Smooth muscle cell (in vitro differentiated cells): ENCODE data around the gene IL17REL. TPM values are rescaled to one million over a fixed set of nuclear protein-coding genes. Genes with fewer than 3 reads are reported as not detected.

Experiments
- DNase-seq: peaks from one replicate; lab custom pipeline; 2025; ENCODE audit not compliant: unreplicated experiment; lab: John Stamatoyannopoulos, UW
- H2AFZ ChIP-seq: fragments of 200-600 bp; sonication (generic); 2 replicates; pipeline ENCODE4 v1.6.0; 2016; ENCODE audit warnings: antibody characterized with exemption, low read depth, mild to moderate bottlenecking
- H3F3A ChIP-seq: fragments of 200-600 bp; sonication (generic); 2 replicates; pipeline ENCODE4 v1.6.0; 2017; ENCODE audit warnings: antibody characterized with exemption, low read depth
- H3K27ac ChIP-seq: fragments of 200-600 bp; sonication (generic); 2 replicates; pipeline ENCODE4 v1.5.1; 2016; ENCODE audit warnings: low read depth, mild to moderate bottlenecking
- H3K27me3 ChIP-seq: fragments of 200-600 bp; sonication (generic); 2 replicates; pipeline ENCODE4 v1.6.1; 2016; ENCODE audit warnings: low read depth, mild to moderate bottlenecking
- H3K36me3 ChIP-seq: fragments of 200-600 bp; sonication (generic); 2 replicates; pipeline ENCODE4 v1.5.1; 2016; ENCODE audit warnings: low read depth
- H3K4me1 ChIP-seq: fragments of 200-600 bp; sonication (generic); 2 replicates; pipeline ENCODE4 v1.5.1; 2016; ENCODE audit warnings: low read depth
- H3K4me2 ChIP-seq: fragments of 200-600 bp; sonication (generic); 2 replicates; pipeline ENCODE4 v1.6.0; 2016; ENCODE audit warnings: mild to moderate bottlenecking
- H3K4me3 ChIP-seq: fragments of 200-600 bp; sonication (generic); 2 replicates; pipeline ENCODE4 v1.5.1; 2016; ENCODE audit warnings: mild to moderate bottlenecking
- H3K79me2 ChIP-seq: fragments of 200-600 bp; sonication (generic); 2 replicates; pipeline ENCODE4 v1.6.0; 2016; ENCODE audit warnings: low read depth, mild to moderate bottlenecking
- H3K9ac ChIP-seq: fragments of 200-600 bp; sonication (generic); 2 replicates; pipeline ENCODE4 v1.6.0; 2016; ENCODE audit warnings: low read depth
- H3K9me3 ChIP-seq: fragments of 200-600 bp; sonication (generic); replicated peaks from 2 replicates; pipeline ENCODE4 v1.5.1; 2016; ENCODE audit warnings: low read depth
- H4K20me1 ChIP-seq: fragments of 200-600 bp; sonication (generic); 2 replicates; pipeline ENCODE4 v1.6.0; 2016; ENCODE audit warnings: low read depth
- WGBS: methylation state at CpG from one replicate; pipeline ENCODE4 v1.1.7; 2016; ENCODE audit warnings: low lambda C conversion rate; 5-methylcytosine and 5-hydroxymethylcytosine counted together
- polyA plus RNA-seq: library from polyadenylated mRNA; unstranded; fragments of >200 nt; fragmentation: Nextera tagmentation; extraction: Ambion mirVana; gene quantifications from 2 replicates; pipeline ENCODE4 v1.2.1, GENCODE V29; 2016
- total RNA-seq: library from RNA; depleted of rRNA; stranded (reverse); fragments of >200 nt; gene quantifications from 2 replicates; pipeline ENCODE4 v1.2.3, GENCODE V29; 2014
- TF ChIP-seq, protein P1 (sequence below): fragments of 200-600 bp; sonication (generic); IDR thresholded peaks from 2 replicates; pipeline ENCODE4 v1.5.1; 2017; ENCODE audit warnings: borderline replicate concordance, mild to moderate bottlenecking, antibody characterized with exemption; ENCODE audit not compliant: insufficient read depth, poor library complexity, severe bottlenecking

IL17REL gene
- 0.04 TPM in 1 of 2 replicates, not detected in the other for total RNA-seq
- polyA plus RNA-seq, result not detected in 2 replicates

DNA sequence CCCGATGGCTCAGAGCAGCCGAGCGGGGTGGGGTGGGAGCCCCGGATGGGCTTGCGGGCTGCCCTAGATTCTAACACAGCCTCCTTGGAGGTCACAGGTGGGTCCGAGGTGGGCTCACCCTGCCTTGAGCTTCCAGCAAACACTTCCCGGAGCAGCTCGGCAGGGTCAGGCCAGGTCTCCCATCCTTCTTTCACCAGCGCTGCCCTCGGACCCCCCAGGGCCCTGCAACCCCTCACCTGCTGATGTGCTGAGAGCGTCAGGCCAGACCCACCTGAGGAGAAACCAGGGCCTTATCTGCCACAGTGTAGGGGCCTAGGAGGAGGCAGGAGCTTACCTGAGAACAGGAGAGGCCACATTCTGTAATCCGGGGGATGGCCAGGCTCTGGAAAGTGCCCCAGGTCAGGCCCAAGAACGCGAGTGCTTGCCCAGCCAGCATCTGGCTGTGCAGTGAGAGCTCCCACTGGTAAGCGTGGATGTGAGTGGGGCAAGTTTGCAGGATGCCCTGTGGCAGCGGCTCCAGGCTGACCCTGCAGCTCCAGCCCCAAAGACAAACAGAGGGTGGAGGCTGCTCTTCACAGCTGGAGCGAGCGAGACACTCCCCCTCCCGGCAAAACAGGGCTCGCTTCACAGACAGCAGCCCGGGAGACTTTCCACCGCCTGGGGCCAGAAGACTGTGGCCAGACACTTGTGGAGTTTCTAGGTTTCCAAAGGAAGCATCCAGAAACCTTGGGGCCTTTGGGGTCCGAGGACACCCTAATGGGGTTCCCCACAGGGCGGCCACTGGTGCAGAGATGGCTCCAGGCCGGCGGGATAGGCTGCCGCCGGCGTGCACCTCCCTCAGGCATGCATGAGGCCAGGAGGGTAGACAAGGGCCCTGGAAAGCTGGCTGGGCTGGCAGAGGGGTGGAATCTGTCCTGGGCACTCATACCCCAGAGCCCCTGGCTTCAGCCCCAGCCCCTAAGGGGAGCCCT lies at the start of gene IL17REL:
IL17REL (minus strand) TSS at position 555 of the 971 bp plus-strand sequence; CDS start at position 436, 119 bp downstream.
- Histone ChIP-seq H2AFZ (no peak within 1 kb of the TSS), H3K27me3 (peaks cover 57% of the 10 kb centered on the region), H3K36me3 (no peaks in the 10 kb centered on the region), H3K9me3 (no peaks in the 10 kb centered on the region), H3K4me3 (no peak within 1 kb of the TSS), H3K27ac (no peak within 1 kb of the TSS), H3K4me2 (no peak within 1 kb of the TSS), H3F3A (no peaks in the 10 kb centered on the region), H3K79me2 (no peaks in the 10 kb centered on the region), H3K4me1 (peaks cover 5% of the 10 kb centered on the region), H4K20me1 (no peaks in the 10 kb centered on the region), H3K9ac (no peak within 1 kb of the TSS)
- DNase-seq, result no peak
- TF ChIP-seq, protein P1, sequence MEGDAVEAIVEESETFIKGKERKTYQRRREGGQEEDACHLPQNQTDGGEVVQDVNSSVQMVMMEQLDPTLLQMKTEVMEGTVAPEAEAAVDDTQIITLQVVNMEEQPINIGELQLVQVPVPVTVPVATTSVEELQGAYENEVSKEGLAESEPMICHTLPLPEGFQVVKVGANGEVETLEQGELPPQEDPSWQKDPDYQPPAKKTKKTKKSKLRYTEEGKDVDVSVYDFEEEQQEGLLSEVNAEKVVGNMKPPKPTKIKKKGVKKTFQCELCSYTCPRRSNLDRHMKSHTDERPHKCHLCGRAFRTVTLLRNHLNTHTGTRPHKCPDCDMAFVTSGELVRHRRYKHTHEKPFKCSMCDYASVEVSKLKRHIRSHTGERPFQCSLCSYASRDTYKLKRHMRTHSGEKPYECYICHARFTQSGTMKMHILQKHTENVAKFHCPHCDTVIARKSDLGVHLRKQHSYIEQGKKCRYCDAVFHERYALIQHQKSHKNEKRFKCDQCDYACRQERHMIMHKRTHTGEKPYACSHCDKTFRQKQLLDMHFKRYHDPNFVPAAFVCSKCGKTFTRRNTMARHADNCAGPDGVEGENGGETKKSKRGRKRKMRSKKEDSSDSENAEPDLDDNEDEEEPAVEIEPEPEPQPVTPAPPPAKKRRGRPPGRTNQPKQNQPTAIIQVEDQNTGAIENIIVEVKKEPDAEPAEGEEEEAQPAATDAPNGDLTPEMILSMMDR, result no peak
- 74% methylated on average over 29 of the region's 29 CpGs for WGBS

DNA sequence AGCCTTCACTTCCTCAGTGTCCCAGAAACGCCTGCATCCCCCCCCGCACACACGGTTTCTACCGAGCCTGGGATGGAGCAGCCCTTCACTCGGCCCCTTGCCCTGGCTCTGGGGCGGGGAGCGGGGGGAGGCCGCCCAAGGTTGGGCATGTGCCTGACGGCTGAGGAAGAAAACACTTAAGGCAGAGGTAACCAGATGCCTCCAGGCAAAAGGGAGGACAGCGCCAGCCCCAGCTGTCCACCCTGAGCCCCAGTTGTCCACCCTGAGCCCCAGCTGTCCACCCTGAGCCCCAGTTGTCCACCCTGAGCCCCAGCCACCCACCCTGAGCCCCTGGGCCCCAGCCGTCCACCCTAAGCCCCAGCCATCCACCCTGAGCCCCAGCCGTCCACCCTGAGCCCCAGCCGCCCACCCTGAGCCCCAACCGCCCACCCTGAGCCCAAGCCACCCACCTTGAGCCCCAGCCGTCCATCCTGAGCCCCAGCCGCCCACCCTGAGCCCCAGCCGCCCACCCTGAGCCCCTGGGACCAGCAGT lies 49.3 kb upstream of the IL17REL start:
- Histone ChIP-seq H3K9ac (no peak overlapping the region), H4K20me1 (no peaks in the 10 kb centered on the region), H2AFZ (no peak overlapping the region), H3K4me1 (peaks cover 6% of the 10 kb centered on the region), H3K9me3 (no peaks in the 10 kb centered on the region), H3K27me3 (peaks cover 5% of the 10 kb centered on the region), H3K36me3 (no peaks in the 10 kb centered on the region), H3F3A (no peaks in the 10 kb centered on the region), H3K27ac (no peak overlapping the region), H3K79me2 (no peaks in the 10 kb centered on the region), H3K4me3 (no peak overlapping the region), H3K4me2 (no peak overlapping the region)
- WGBS, result 75% methylated on average over 12 of the region's 17 CpGs
- no peak for DNase-seq
- TF ChIP-seq, protein P1, result no peak

DNA sequence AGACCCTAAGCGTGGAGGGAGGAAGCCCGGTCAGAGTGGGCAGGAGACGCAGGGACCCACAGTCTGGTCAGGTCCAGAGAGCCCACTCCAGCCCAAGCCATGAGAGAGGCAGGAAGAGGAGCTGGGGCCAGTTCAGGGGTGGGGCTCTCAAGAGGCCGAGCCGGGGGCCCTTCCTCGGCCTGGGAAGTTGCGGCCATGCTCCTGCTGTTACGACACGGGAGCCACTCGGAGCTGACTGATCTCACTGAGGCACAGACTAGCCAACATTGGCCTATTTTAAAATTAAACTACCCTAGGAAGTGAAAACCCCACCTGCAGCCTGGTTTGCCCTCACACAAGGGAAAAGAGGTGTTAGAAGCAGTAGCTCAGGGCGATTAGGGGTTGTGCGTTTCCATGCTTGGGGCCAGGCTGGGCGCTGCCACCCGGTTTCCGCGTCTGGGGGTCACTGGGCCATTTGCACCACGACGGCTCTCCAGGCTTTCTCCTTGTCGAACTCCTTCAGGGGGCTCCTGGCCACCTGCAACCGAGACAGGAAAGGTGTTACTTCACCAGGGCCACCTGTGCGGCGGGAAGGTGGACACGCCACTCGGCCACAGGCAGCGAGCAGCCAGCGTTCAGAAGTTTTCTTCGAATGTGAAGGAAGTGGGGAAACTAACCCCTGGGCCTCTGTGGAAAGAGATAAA lies 48.7 kb upstream of the IL17REL start:
- TF ChIP-seq, protein P1, result no peak
- H3K9ac ChIP-seq, result no peak overlapping the region
- H3K4me2 ChIP-seq, result no peak overlapping the region
- H3K36me3 ChIP-seq, result no peaks in the 10 kb centered on the region
- WGBS, result 92% methylated on average over 27 of the region's 27 CpGs
- DNase-seq, result no peak
- H3K27me3 ChIP-seq, result peaks cover 5% of the 10 kb centered on the region
- no peak overlapping the region for H2AFZ ChIP-seq
- peaks cover 6% of the 10 kb centered on the region for H3K4me1 ChIP-seq
- no peaks in the 10 kb centered on the region for H3K9me3 ChIP-seq
- H3K27ac ChIP-seq, result no peak overlapping the region
- no peaks in the 10 kb centered on the region for H4K20me1 ChIP-seq
- H3K4me3 ChIP-seq, result no peak overlapping the region
- no peaks in the 10 kb centered on the region for H3K79me2 ChIP-seq
- no peaks in the 10 kb centered on the region for H3F3A ChIP-seq
